ENCODE measurements around the gene RUNX3.
"Not testable (repeated sequence)": the region's sequence is repeated elsewhere in the genome, so short reads cannot be mapped to it uniquely, and the experiment has no call there.

Gene RUNX3

DNA sequence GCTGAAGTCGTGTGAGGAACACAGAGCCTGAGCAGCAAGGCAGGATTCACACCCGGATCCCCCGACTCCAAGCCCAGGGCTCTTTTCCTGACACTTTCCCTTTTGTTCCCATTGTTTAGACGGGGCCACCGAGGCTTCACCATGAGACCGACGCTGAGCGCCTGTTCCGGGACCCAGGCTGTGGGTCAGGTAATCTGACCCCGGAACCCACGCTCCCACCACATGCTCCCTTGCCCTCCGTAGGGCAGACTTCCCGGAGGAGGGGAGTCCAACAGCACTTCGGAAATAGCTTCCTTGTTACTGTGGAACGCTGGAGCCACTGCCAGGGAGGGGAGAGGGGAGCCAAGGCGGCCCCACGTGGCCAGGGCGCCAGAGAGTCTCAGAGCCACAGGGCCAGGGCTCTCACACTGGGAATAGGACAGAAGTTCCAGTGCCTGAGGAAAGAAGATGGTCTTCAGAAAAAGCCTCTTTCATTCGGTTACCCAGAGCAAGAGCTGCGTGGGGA lies 18.4 kb downstream of the RUNX3 start:
- no peak for DNase-seq

- DNase-seq, result no peak
Measured at GRCh38 chr1:24910751-24911650, 19.1 kb downstream of the RUNX3 start.

- no peak for DNase-seq
Measured at GRCh38 chr1:24910210-24910609, 19.9 kb downstream of the RUNX3 start.

DNA sequence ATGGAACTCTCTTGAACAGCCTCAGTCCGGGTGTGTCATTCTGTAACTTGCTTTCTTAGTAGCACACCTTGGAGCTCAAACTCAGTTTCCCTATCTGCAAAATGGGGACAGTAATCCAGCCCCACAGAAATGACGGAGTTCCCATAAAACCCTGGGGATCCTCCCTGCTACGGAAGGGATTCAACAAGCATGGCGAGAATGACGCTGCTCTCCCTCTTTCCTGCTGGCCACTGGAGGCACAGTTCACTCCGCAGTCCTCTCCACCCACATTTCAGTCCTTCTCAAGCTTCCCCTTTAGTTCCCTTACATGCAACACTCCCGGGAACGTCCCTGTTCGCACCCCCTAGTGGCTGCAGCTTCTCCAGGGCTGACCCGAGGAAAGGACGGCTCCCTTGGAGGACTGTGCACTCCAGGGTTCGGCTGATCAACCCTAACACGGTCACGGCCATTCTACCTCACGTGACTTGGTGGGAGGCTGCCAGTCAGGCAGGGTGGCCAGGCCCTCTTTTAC lies 20.6 kb downstream of the RUNX3 start:
- DNase-seq, result peak; percentile 47

GRCh38 chr1:24908591-24909259 lies 21.4 kb downstream of the RUNX3 start:
- DNase-seq, result no peak

DNA sequence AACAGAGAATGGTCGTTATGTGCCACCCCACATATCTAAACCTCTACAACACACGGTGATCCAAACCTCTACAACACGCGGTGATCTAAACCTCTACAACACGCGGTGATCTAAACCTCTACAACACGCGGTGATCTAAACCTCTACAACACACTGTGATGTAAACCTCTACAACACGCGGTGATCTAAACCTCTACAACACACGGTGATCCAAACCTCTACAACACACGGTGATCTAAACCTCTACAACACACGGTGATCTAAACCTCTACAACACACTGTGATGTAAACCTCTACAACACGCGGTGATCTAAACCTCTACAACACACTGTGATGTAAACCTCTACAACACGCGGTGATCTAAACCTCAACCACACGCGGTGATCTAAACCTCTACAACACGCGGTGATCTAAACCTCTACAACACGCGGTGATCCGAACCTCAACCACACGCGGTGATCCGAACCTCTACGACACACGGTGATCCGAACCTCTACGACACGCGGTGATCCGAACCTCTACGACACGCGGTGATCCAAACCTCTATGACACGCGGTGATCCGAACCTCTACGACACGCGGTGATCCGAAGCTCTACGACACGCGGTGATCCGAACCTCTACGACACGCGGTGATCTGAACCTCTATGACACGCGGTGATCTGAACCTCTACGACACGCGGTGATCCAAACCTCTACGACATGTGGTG lies 22.3 kb downstream of the RUNX3 start:
- DNase-seq, result not testable (repeated sequence)

- no peak for DNase-seq
Measured at GRCh38 chr1:24906760-24907490, 23.2 kb downstream of the RUNX3 start.

DNA sequence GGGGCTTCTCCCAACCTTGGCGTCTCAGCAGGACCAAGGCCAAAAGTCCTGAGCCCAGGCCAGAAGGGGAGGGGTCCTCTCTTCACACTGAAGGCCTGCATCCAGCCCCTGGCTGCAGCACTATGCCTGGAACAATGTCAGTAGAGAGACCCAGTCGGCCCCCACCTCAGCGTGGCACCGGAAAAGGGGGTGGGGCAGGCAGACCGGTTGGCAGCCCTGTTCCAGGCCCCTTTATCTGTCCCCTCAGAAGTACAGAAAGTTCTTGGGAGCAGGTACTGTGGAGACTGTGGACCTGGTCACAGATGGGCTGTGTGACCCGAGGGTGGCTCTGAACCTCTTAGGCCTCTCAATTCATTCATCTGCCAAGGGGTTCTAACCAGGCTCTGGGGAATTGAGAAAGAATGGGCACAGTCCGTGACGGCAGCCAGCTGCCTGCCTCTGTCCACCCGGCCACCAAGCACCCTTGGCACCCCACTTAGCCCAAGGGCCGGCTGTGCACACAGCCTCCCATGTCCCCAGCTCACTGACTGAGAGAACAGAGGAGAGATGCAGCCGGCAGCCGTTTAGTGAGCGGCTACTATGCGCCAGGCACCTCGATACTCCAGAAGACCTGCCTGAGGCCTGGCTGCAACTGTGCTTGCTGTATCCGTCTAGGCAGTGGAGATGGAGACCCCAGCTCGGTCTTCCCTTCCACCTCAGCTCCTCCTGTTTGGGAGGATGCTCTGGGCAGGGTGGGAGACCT lies 23.9 kb downstream of the RUNX3 start:
- DNase-seq, result no peak

DNA sequence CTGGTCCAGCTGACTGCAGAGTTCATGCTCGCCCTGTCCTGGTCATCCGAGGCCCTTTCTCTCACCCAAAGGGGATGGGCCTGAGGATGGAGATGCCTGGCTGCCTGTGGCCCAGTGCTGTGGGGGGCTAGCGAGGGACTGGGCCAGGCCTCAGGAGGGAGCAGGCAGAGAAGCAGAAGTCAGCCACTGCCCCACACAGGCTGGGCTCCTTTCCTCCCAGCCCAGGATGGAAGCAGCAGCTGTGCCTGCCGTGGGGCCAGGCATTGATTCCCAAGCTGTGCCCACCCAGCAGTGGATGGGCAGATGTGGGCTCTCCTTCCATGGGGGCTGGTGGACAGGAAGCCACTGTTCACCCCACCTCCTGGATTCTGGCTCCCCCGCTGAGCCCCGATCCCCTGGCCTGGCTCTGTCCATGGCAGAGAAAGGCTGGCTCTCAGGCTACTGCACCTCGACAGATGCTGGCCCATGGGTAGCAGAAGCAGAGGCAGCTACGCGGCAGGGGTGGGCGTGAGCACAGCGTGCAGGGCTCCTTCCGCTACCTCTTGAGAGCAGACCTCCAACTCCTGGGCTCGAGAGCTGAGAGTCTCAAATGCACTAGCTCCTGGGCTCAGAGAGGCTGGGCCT lies 24.6 kb downstream of the RUNX3 start:
- no peak for DNase-seq

DNA sequence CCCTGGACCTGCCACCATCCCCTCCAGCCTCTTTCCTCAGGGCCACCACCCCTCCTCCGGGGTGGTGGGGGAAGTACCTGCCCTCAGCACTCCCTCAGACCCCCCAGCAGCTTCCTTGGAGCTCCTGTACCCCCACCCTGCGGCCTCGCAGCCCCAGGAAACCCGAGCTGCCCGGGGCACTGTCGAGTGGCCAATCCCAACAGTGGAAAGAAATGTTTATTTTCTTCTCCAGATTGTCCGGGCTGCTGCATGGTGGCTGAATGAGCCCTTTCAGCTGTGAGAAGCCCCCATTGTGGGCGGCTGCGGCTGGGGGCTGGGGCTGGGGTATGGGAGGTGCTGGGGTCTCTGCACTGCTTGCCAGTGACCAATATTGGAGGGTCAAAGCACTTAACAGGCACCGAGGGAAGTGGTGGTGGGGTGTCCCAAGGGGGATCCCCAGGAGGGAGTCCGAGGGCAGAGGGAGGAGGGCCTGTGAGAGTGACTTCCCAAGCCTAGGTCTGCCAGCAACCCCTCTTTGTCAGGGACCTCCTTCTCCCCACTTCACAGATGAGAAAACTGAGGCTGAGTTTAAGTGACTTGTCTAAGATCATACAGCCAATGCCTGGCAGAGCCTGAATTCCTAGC lies 25.2 kb downstream of the RUNX3 start:
- DNase-seq, result no peak

- DNase-seq, result no peak
Measured at GRCh38 chr1:24903955-24904730, 25.9 kb downstream of the RUNX3 start.

DNA sequence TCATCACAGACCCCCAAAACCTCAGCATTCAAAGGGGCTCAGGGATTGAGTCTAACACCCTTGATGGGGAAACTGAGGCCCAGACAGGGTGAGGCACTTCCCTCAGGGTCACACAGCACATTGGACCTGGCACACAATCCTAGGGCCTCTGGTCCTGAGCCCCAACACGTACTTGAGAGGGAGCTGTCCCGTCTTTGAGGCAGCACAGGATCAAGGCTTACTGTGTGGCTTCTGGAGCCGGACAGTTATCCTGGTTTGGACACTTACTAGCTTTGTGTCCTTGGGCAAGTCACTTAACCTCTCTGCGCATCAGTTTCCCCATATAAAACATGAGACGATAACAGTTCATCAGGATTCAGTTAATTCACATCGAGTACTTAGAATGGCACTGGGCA lies 26.5 kb downstream of the RUNX3 start:
- DNase-seq, result no peak

DNA sequence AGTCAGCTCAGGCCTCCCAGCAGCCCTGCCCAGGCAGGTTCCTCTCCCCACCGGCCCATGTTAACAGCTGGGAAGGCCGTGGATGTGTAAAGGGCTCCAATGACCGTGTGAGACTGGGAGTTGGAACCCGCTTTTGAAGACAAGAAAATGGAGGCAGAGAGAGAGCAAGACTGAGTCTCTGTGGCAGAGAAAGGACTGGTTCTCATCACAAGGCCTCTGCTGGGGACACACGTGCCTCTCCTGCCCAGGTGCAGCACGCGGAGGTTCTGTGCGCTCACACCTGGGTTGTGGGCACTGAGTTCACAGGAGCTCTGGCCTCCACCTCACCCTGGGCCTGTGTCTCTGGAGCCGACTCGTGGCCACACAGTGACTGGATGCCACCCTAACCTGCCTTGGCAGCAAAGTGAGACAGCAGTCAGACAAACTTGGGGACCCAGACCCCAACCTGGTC lies 27.0 kb downstream of the RUNX3 start:
- DNase-seq, result no peak

- DNase-seq, result no peak
Measured at GRCh38 chr1:24902471-24902891, 27.6 kb downstream of the RUNX3 start.

DNA sequence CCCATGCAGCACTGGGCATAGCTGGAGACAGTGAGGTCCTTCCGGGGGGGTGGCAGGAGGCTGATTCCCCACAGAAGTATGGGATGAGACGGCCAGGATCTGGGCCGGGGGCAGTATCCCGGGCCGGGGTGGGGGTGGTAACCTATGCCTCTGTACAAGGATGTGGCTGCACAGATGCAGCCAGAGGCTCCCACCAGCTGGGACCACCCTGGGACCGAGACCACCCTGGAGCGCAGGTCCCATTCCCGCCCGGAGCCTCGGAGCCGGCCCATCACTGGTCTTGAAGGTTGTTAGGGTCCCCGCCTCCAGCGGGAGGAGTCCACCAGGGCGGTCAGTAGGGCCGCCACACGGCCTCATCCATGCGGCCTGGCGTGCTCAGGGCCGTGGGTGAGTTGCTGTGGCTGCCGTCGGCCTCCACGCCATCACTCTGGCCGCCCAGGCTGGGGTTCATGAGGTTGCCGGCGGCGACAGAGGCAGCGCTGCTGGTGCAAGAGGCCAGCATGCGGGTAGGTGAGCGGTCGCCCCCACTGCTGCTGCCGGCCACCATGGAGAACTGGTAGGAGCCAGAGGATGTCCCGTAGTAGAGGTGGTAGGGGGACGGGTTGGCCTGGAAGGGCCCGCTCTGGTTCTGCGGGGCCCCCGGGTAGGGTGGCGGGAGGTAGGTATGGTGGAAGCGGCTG lies 28.1 kb downstream of the RUNX3 start:
- DNase-seq, result no peak

DNA sequence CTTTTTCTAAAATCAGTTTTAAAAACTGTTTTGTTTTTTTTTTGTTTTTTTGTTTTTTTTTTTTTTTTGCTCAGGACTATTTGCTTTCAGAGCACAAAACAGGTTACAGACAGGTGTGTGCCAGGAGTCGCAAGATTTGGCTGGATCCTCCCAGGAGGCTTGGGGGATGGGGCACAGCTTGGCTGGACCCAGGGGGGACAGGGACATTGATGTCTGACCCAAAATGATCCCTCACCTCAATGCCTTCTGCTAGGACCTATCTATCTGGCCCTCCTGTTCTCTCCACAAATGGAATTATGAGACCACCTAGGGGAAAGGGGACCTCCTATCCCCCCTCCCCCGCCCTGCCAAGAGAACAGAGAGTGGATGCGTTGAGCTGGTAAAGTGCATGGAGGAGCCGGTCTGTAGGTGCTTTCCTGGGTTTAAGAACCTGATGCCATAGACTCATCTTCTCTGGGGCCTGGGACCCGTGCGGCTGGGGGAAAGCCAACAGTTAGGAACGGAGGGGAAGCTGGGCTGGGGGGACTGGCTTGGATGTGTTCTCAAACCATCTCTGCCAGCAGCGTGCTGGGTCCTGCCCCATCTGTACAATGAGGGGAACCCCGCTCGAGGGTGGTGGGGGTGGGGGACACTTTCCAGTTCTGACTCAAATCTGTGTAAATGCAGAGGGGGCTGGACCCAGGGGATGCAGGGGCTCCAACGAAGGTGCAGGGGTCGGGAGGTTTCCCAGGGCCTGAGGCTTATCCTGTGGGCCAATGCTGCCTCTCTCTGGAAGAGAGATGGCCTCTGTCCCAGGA lies 28.9 kb downstream of the RUNX3 start:
- DNase-seq, result no peak

DNA sequence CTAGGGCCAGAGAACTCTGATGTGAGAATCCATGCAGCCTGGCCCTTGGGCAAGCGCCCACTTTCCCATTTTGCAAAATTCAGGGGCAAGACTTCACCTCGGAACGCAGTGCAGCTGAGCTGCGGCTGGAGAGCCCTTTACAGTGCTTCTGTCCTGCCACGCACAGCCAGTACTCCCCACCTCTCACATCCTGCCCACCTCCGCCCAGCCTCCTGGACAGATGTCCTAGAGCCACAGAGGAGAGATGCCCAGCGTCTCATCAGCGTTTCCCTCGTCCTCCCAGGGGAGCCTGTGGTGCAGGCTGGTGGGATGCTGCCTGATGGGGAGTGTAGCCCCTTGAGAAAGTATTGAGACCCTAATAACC lies 29.6 kb downstream of the RUNX3 start:
- no peak for DNase-seq
